Right renal pelvis (tissue), 4 donors: Measurements from ENCODE around the gene DPP10. TPM values are rescaled to one million over a fixed set of nuclear protein-coding genes. Genes with fewer than 3 reads are reported as not detected.
A peak's percentile ranks its signal among the peaks of the same experiment; 100 is the strongest.

Source experiments
- DNase-seq, 4 donors: peaks; one replicate each; pipeline ENCODE4 v3.0.0-alpha.2; 2013; ENCODE audit warnings: low read depth in 4 of 4, low spot score in 3 of 4, missing footprints in 1 of 4
- polyA plus RNA-seq, 4 donors: library from polyadenylated mRNA; unstranded; fragments of 120-200 nt; gene quantifications; one replicate each; pipeline ENCODE4 v1.2.1, GENCODE V29; 2013; ENCODE audit not compliant: insufficient read length in 4 of 4

Gene DPP10
- polyA plus RNA-seq, 4 donors, result 9.8 to 14.6 (median 12.7) TPM

DNA sequence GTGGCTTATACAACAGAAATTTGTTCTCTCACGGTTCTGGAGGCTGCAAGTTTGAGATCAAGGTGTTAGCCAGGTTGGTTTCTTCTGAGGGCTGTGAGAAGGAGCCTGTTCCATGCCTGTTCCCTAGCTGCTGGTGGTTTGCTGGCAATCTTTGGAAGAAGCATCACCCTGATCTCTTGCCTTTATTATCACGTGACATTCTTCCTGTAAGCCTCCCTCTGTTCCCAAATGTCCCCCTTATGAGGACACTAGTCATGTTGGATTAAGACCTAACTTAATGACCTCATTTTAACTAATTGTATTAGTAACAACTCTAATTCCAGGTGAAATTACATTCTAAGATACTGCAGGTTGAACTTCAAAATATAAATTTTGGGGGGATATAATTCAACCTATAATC is 135.2 kb downstream of the DPP10 start:
- DNase-seq, result no peak

DNA sequence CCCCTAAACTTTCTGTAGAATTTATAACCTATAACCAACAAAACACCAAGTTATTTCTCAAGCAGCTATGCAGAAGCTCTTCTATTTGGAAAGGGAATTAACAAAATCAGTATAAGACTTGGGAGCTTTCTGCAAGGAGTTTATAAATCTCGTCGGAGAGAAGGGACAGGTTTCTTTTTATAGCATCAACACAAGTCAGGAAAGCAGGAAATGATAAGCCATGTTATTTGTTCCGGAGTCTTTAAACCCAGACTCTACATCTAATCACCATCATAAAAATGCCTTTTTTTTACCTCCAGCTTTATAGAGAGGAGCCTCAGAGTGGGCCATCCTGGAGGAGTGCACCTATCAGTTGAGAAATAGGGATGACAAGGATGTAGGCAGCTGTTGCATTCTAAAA is 137.1 kb downstream of the DPP10 start:
- peak in 1 of 4 donors; percentile 12 for DNase-seq

DNA sequence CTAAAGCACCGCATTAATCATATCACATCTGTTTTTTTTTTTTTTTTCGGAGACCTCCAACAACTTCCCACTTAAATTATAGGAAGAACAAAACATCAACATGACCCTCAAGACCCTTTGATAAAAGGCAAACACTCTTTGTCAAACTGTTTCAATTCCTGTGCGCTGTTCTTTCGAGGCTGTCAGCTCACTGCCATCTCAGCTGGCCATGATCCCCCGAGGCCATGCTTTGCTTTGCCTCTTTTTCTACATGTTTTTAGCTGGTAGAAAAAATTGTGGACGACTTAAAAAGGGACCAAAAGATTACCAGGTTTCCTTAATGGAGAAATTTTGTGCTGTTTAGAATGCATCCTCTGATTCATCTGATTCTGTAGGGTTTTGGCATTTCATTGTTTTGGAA is 138.2 kb downstream of the DPP10 start:
- DNase-seq, result no peak

DNA sequence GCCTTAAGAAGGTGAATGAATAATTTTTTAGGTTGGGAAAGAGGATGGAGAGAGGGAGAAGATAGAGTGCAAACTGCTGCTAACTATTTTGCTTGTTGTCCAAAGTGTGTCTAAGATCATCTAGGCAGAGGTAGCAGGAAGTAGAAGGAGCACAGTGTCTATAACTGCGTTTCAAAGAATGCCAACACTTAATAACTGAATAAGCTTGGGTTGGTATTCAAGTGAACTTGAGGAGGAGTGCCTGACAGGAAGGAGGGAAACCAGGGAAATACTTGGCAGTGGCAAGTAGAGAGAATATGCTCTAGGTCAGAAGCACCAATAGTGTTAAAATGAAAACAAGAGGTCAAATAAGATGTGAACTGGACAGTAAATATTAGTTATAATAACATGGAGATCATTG is 155.9 kb downstream of the DPP10 start:
- no peak for DNase-seq

DNA sequence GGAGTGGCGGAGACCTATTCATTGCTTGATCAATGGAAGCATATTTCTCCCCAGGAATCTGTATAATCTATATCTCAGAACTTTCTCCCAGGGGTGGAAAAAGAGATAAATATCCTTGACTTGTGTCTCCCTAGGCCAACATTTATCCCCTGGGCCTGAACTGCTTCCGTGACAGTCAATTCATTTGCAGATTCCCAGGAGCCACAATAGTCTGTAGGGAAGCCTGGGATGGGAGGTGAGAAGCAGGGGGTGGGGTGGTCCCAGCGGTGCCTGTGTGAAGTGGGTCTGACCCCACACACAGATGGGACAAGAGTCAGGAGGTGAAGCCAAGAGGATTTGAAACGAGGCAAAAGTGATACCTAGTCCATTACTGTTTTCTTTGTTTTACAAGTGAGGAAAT is 166.8 kb downstream of the DPP10 start:
- DNase-seq, result no peak

DNA sequence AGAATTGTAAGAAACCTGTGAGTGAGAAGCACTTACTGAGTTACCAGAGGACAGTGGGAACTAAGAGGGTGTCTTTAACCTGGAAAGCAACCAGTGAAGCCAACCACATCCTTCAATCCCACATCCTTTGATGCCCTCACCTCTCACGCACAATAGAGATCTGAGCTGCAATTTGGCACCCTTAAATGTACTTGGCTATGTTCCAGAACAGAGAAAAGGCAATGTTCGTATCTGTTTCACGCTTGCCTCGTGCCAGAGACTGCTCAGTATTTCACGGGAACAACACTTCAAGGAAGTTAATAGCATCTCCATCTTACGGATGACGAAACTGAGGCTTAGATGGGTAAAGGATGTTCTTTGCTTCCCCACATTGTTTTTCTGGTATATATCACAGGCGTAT is 167.4 kb downstream of the DPP10 start:
- no peak for DNase-seq

DNA sequence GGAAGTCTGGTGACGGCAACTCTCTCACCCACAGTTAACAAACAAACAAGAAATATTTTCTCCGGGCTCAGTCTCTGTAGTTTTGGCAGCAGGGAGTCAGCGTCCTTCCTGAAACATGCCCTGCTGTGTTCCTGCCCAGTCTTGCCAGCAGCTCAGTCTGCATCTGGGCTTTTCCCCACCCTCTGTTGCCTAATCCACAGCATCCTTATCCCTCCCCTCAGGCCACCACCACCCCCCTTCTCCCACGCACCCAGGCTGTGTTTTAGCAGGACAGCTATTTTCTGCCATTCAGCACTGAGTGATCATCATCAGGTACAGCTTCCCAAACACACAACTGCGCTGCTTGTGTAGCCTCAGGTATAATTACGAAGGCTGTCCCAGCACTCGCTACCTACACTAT is 168.2 kb downstream of the DPP10 start:
- no peak for DNase-seq

DNA sequence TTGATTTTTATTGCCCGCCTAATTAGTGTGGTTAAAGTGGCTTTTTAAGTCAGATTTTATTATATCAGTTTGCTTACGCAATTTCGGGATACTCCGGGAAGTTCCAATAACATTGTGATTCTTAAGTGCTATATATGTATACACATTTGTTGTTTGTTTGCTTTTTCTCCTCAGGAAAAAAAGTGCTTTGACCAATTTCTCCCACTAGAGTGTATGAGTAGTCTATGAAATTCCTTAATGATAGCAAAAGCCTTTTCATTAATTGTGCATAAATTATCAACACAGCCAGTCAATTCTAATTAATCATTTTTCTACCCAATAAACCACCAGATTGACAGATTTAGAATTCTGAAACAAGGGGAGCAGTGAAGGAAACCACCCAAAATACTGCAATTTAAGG is 172.2 kb downstream of the DPP10 start:
- DNase-seq, result no peak

DNA sequence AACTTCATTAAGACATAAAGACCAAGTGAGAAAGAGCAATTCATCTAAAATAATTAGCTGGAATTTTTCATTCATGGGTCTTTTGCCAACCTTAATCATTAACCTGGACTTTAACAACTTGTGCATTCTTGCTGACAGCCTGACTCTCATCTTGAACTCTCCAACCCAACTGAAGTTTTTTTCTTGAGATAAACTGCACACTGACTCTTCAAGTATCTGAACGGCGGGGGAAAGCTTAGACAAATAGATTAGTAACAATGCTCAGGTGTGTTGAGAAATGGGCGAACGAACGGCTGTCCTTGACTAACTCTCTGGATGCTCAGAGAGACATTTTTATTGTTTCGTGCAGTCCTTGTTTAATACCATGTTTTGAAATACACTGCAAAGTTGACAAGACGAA is 186.0 kb downstream of the DPP10 start:
- no peak for DNase-seq

DNA sequence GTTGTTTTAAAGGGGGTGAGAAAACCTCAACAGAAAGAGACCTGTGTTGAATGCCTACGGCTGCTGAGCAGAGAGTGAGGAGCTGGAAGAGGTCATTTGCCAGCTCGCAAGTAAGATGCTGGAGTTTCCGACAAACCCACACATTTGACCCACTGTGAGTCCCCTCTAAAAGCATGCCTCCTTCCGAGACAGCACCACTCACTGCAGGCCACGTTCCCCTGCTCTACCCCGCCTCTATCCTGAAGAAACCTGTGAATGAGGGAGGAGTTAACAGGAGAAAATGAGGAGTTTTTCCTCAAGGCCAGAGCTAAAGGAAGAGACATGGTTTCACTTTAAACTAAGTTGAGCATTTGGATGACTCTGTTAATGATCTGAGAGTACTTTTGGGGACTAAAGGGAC is 188.7 kb downstream of the DPP10 start:
- DNase-seq, result no peak

DNA sequence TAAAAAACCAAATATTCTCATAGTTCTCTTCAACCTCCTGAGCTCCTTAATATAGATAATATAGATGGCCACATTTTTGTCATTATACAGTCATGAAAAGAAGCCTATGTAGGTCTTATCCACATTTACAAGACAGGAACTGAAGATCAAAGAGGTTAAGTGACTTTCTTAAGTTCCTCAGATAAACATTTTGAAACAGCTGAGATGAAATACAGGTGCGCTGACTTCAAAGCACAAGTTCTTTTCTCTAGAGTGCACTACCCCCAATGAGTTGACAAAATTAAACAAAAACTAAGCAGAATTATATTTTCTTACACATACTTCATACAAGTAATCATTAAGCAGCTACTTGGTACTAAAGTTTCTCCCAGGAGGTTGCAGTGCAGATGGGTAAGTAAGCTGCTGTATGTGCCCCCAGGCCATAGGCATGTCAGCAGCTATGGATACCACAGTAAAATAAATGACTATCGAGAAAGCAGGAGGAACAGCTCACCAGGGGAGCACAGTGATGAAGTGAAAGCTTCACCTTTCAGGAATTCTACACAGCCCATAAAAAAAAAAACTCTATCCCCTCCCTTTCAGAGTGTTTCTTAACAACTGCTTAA is 199.8 kb downstream of the DPP10 start:
- DNase-seq, result no peak

DNA sequence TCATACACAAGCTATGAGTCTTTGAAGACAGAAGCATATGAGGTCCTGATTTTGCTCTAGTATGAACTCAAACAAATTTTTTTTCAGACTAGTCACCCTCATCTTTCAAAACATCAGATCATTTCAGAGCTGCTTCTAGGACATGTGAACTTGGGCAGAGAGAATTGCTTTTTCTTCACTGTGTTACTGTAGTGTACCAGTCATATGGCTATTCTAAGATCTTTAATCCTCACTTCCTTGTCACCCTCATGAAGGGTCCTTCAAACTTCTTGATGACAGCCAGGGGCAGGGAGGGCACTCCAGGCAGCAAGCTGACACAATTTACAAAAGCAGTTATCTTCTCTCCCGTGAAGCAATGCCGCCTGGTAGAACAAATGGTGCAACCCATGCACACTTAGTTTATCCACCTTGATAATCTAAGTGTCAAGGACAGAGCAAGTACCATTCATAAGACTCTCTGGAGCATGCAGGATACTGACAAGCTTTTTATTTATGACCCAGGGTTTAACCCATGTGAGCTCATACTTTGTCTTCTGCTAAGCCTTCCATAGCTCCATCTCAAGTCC is 200.6 kb downstream of the DPP10 start:
- DNase-seq, result no peak

DNA sequence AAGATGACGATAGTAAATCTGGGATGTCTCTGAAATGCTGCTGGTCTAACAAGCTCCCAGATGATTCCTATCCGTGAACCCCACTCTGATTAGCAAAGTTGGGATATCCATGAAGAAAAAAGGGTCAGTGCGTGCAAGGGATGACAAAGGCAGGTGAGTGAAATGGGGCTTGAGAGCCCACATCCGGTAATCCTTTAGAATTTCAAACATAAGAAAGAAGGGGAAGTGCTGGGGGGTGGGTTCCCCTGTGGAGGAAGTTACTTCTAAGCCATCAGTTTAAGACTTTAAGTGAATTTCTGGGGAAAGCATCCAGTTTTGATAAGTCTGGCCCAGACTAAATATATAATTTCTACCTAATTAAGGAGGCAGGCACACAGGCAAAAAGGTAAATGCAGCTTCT is 209.5 kb downstream of the DPP10 start:
- DNase-seq, result no peak

DNA sequence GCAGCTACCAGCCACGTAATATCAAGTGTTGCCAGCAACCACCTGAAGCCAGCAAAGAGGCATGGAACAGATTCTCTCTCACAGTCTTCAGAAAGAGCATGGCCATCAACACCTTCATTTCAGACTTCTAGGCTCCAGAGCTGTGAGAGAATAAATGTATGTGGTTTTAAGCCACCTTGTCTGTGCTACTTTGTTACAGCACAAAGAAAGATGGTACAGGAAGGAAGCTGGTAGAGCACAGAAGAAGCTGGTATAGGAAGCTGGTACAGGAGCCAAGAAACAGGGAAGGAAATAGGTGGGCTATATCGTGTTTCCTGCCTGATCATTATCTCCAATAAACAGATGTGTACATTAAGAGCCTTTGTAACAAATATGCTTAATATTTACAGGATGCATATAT is 217.4 kb downstream of the DPP10 start:
- DNase-seq, result no peak

DNA sequence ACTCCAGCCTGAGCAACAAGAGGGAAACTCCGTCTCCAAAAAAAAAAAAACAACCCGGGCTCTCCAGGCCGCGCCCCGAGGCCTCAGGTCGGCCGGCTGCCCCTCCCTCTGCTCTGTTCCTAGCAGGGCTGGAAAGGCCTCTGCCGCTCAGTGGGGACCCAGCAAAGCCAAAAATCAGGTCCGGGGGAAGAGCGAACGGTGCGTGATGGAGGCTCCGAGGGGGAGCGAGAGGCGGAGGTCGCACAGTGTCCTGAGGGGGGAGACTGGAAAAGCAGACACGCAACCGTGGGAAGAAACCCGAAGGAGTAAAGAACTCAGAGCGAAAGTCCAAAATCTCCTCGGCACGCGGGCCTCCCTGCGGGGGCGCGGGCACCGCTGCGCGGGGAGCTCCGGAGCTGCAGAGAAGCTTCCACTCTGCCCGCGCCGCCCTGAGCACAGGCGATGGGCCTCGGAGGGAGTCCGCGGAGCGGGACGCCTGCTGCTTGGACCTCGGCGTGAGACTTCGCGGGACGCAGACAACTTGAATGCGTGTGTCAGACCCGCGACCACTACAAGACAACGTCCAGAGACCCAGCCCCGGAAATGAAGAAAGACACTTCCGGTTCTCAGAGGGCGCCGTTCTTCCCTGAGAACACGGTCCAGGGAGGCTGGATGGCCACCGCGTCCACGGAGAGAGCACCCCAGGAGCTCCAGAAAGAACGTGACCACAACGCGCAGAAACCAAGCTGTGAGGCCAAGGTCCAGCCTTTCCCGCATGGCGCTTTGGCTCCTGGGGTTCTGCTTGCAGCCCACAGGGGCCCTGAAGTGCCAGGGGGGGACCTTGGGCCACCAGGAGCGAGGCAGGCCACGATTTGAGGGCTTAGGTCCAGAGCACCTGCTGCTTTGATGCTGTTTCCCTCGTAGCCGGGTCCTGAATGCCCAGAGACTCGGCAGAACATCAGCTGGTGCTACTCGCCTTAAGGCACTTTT is 219.8 kb downstream of the DPP10 start:
- DNase-seq, result peak in 3 of 4 donors; percentile 18 to 28 (median 20)

DNA sequence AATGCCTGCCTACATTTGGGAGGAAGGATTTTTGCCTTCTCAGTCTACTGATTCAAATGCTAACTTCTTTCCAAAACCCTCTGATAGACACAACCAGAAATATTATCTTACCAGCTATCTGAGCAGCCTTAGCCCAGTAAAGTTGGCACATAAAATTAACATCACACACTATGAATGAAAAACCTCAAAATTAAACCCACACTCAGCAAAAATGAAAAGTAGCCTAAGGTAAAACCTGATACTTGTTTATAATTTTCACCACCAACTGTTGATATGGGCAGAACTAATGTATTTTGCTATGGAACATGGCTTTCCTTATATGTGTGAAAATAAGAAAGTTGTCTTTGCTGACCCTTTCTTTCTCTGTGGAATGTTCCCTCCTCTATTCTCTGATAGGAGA is 226.0 kb downstream of the DPP10 start:
- no peak for DNase-seq

DNA sequence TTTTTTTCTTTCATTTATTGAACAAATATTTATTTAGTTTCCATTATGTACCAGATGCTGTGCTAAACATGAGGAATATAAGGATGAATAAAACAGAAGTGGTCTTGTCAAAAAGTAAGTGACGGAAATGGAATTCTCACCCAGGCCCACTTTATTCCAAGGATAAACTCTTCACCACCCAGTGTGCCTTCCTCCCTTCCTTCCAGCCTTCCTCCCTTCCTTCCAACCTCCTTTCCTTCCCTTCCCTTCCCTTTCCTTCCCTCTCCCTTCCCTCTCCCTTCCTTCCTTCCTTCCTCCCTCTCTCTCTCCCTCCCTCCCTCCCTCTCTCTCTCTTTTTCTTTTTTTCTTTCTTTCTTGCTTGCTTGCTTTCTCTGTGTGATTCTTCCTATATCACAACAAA is 240.8 kb downstream of the DPP10 start:
- DNase-seq, result no peak

DNA sequence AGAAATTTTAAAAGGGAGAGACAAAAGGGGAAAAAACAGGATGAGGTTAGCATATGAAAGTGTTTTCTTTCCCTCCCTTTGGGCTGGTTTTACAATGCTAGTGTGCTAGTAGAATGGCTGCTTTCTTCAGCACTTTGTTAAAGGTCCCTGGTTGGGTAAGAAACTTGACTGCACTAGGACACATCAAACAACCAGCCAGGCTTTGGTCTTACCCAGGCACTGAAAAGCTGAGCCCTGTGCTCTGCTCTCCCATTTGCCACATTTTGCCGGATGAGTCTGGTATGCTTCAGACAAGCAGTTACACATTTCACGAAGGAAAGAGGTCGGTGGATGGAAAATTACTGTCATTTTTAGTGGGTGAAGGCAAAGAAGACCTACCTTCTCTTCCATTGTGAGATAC is 242.0 kb downstream of the DPP10 start:
- DNase-seq, result no peak

DNA sequence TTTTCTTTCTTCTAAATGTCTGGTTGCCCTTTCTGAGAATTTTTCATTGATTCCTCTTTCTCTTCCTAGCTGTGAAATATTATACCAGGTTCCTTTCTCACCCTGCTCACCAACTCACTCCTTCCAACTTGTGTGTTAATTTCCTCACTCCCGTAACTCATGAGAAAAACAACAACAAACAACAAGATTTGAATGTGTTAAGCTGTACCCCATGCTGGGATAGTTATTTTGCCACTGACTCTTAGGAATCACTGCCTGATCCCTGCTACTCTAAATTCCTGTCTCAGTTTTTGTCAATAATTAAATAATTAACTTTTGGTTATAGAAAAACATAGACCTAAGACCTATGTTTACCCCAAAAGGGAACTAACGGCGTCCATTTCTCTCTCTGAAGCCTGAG is 242.7 kb downstream of the DPP10 start:
- DNase-seq, result no peak

DNA sequence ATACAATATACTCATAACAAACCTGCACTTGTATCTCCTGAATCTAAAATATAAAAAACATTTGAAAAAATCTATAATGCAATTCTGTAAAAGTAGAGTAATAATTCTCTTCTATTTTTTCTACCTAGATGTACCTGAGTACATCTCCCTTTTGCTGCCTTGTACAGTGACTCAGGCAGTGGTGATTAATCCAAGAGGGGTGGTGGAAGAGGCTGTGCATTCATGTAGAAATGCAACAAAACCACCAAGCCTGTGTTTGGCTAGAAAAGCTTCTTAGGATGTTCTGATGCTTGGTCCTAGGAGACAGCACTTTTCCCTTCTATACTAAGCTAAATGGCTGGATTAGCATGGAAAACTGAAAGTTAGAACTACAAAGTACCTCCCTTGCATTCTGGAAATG is 245.8 kb downstream of the DPP10 start:
- DNase-seq, result no peak

DNA sequence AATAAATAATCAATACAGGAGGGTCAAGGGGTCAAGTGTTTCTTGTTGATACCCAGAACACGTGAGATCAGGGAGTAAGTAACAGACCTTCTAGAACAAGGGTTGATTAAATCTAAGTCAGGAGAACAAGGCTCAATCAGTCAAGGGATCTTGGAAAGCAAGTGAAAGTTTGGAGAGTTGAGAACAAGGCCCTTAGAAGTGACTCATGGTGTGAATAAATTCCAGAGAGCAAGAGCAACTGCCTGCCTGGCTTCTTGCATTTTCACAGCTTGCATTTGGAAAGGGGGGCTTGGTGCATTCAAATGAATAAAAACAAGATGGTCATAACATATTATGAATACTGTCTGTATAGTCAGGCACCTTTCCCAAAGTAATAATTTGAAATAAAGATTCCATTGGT is 256.1 kb downstream of the DPP10 start:
- DNase-seq, result no peak

DNA sequence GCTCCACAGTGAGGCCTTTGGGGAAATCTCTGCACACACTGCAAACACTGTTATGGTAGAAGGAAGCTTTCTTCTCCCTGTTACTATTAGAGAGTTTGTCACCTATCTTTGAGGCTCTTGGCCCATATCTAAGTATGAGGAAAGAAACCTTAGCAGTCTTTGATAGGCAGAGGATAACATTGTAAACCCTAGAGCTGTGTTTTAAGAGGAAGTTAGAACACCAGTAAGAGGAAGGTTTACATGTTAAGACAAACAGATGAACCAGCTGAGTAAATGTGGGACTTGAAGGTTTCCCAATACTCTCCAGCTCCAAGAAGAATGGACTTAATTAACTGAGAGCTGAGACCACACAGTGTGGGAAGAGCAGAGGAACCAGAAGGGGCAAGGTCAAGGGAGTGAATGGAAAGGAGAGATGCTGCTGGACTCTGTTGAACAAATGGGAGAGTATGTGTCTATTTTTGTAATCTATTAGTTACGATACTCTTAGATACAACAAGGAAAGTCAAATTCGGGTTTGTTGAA is 257.0 kb downstream of the DPP10 start:
- DNase-seq, result no peak
